Measurements from ENCODE around the gene MAPT.

Gene MAPT

DNA sequence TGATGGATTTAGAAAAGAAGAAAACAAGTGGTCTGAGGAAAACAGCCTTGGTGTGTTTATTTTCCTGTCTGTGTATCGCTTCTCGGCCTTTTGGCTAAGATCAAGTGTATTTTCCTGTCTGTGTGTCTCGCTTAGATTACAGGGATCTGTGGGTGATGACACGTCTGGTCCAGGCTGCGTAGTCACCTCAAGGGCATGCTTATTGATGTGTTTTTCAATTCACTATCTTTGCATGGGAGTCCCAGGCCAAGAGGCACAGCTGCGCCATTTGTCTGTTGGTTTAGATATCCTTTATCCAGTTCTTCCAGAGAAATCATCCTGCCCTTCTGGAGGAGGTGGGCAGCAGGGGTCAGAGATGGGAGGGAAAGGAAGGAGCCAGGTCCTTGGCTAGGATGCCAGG is 57.6 kb downstream of the MAPT start:
- TF ChIP-seq CTCF (IDR thresholded peaks at IDR 0.05): no peak

- TF ChIP-seq CTCF (IDR thresholded peaks at IDR 0.05): no peak
These were observed 58.5 kb downstream of the MAPT start for GRCh38 chr17:45952814-45953320.

DNA sequence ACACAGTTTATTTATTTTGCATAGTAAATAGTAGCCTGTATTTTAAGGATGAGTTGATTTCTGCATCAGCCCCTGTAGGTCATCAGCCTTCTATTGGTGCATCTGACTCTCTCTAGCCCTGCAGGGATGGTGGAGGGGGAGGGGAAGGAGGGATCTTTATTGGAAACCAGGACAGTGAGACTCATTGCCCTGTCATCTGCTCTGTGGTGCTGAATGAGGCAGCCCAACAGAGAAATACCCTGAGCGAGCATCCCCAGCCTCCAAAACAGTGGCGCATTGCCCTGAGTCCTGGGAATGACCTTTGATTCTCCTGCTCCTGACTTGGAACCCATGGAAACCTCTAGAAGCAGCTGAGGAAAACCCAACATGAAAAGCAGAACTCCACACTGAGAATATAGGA is 59.2 kb downstream of the MAPT start:
- no peak for TF ChIP-seq CTCF (IDR thresholded peaks at IDR 0.05)

- TF ChIP-seq CTCF (IDR thresholded peaks at IDR 0.05): no peak
These were observed 60.6 kb downstream of the MAPT start for GRCh38 chr17:45954914-45955313.

DNA sequence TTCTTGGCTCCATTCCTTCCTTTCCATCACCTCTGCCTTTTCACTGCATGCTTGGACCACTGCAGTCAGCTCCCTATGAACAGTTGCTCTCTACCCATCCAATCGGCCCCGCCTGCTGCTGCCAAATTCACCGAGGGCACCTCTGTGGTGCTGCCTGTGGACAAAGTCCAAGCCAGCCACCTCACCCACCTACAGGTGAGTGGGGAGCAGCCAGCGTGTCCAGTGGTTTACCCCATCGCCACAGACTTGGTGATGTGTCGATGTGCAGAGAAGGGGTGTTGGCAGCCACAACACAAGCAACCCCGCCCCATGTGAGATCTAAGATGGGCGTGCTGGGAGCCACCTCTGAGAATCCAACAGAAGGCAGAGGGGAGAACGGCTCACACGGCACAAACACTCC is 61.0 kb downstream of the MAPT start:
- TF ChIP-seq CTCF (IDR thresholded peaks at IDR 0.05): no peak

DNA sequence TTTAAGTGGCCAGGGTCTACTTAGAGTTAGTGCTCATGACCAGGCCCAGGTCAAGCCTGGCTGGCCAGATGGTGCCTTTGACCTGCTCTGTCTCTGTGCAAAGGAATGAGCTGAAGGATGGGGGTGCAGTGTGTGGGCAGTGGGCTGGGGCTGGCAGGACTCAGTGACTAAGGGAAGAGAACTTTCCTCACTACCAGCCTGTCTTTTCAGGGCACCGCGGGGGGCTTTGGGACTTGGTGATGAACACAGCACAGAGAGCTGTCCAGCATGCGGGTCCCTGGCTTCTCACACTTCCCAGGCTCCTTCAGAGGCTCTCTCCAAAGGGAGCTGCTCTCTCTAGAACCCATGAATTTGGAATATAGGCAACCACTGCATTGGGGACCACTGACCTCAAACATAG is 61.7 kb downstream of the MAPT start:
- no peak for TF ChIP-seq CTCF (IDR thresholded peaks at IDR 0.05)

DNA sequence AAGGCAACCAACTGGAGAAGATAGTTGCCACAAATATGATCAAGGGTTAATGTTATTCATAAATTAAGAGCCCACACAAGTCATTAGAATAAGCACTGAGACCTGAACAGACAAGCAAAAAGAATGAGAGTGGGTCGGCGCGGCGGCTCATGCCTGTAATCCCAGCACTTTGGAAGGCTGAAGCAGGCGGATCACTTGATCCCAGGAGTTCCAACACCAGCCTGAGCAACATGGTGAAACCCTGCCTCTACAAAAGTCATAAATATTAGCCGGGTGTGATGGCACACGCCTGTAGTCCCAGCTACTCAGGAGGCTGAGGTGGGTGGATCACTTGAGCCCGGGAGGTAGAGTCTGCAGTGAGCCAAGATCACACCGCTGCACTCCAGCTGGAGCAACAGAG is 64.0 kb downstream of the MAPT start:
- TF ChIP-seq CTCF (IDR thresholded peaks at IDR 0.05): no peak

DNA sequence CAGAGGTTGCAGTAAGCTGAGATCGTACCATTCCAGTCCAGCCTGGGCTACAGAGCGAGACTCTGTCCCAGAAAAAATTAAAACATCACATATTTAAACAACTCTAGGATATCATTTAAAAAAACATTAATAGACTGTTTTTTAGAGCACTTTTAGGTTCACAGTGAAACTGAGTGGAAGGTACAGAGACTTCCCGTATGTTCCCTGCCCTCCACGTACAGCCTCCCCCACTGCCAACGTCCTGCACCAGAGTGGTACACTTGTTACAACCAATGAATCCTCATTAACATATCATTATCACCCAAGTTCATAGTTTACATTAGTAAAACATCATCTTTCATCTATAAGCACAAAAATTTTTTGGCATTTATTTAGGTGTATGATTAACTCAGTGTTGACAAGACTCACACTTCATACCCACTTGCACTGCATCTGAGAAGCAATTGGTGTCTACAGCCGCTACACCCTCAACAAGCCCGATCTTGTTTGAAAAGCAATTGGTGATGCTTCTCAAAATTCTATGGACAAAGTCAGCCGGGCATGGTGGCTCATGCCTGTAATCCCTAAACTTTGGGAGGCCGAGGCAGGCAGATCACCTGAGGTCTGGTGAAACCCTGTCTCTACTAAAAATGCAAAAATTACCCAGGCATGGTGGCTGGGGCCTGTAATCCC is 64.8 kb downstream of the MAPT start:
- TF ChIP-seq CTCF (IDR thresholded peaks at IDR 0.05): no peak

Data from LNCAP (cell line).